HEK293 (cell line): ENCODE measurements around the gene P2RX4.

Source experiments
- CTCF ChIA-PET: fragments of 350-600 bp; formaldehyde crosslinking; extraction: SDS; loops from one replicate; lab custom pipeline; 2021; ENCODE audit warnings: antibody characterized with exemption; lab: Yijun Ruan, JAX
- POLR2A ChIA-PET: fragments of 300-600 bp; formaldehyde crosslinking; extraction: SDS; loops from one replicate; lab custom pipeline; 2020; ENCODE audit warnings: antibody characterized with exemption, inconsistent platforms; lab: Yijun Ruan, JAX
- H3K27ac ChIP-seq: fragments of 200-500 bp; sonication (Bioruptor generic); 2 replicates; pipeline ENCODE4 v1.5.1; 2014; ENCODE audit warnings: low read depth, low read length, control low read depth, inconsistent platforms; ENCODE audit errors: extremely low read depth
- H3K36me3 ChIP-seq, 2 experiments: fragments of 200-500 bp in 1 of 2; sonication (Bioruptor generic) in 1 of 2; 1 replicate in 1 of 2; 2 replicates in 1 of 2; pipeline ENCODE4 v1.5.1; 2014 to 2017; ENCODE audit warnings: inconsistent platforms in 2 of 2, low read length in 2 of 2; ENCODE audit not compliant: control insufficient read depth in 2 of 2, insufficient read depth in 1 of 2
- H3K4me1 ChIP-seq: fragments of 200-500 bp; sonication (Bioruptor generic); 2 replicates; pipeline ENCODE4 v1.5.1; 2014; ENCODE audit warnings: mild to moderate bottlenecking, low read length, inconsistent platforms; ENCODE audit not compliant: control insufficient read depth, insufficient read depth
- H3K4me3 ChIP-seq: 2 replicates; pipeline ENCODE4 v1.5.1; 2011; ENCODE audit warnings: low read depth, mild to moderate bottlenecking, control low read depth, low read length, moderate library complexity
- H3K9me3 ChIP-seq: fragments of 200-500 bp; sonication (Bioruptor generic); 2 replicates; pipeline ENCODE4 v1.5.1; 2014; ENCODE audit warnings: low read depth, low read length, inconsistent platforms; ENCODE audit not compliant: control insufficient read depth, insufficient read depth
- GFI1B ChIP-seq: fragments of 450-650 bp; formaldehyde crosslinking; IDR thresholded peaks from 2 replicates; pipeline ENCODE4 v1.5.1; 2016; ENCODE audit warnings: missing biosample characterization, missing genetic modification characterization
- INSM2 ChIP-seq: fragments of 450-650 bp; formaldehyde crosslinking; IDR thresholded peaks from 2 replicates; pipeline ENCODE4 v1.5.1; 2016; ENCODE audit warnings: missing biosample characterization, missing genetic modification characterization
- KLF7 ChIP-seq: fragments of 450-650 bp; formaldehyde crosslinking; IDR thresholded peaks from 2 replicates; pipeline ENCODE4 v1.5.1; 2016; ENCODE audit warnings: missing biosample characterization, missing genetic modification characterization, borderline replicate concordance
- SCRT2 ChIP-seq: fragments of 450-650 bp; formaldehyde crosslinking; IDR thresholded peaks from 2 replicates; pipeline ENCODE4 v1.5.1; 2016; ENCODE audit warnings: missing biosample characterization, missing genetic modification characterization
- SP3 ChIP-seq: fragments of 450-650 bp; formaldehyde crosslinking; IDR thresholded peaks from 2 replicates; pipeline ENCODE4 v1.5.1; 2016; ENCODE audit warnings: missing biosample characterization, missing genetic modification characterization
- ZNF132 ChIP-seq: fragments of 450-650 bp; formaldehyde crosslinking; IDR thresholded peaks from 2 replicates; pipeline ENCODE4 v1.5.1; 2017; ENCODE audit warnings: missing biosample characterization, missing genetic modification characterization, borderline replicate concordance
- ZNF175 ChIP-seq: fragments of 450-650 bp; formaldehyde crosslinking; IDR thresholded peaks from 2 replicates; pipeline ENCODE4 v1.5.1; 2016; ENCODE audit warnings: missing biosample characterization, missing genetic modification characterization
- ZNF311 ChIP-seq: fragments of 450-650 bp; formaldehyde crosslinking; IDR thresholded peaks from 2 replicates; pipeline ENCODE4 v1.5.1; 2017; ENCODE audit warnings: missing biosample characterization, missing genetic modification characterization, borderline replicate concordance
- ZNF518A ChIP-seq: fragments of 450-650 bp; formaldehyde crosslinking; conservative IDR thresholded peaks from 2 replicates; pipeline ENCODE4 v1.5.1; 2016; ENCODE audit warnings: low read depth, missing biosample characterization, missing genetic modification characterization
- ZNF645 ChIP-seq: fragments of 450-650 bp; formaldehyde crosslinking; IDR thresholded peaks from 2 replicates; pipeline ENCODE4; 2016; ENCODE audit warnings: missing biosample characterization, missing genetic modification characterization
- ZXDB ChIP-seq: fragments of 450-650 bp; formaldehyde crosslinking; IDR thresholded peaks from 2 replicates; pipeline ENCODE4 v1.5.1; 2016; ENCODE audit warnings: missing biosample characterization, missing genetic modification characterization
- TF ChIP-seq, protein P1 (sequence below): fragments of 450-650 bp; formaldehyde crosslinking; IDR thresholded peaks from 2 replicates; pipeline ENCODE4 v1.5.1; 2016; ENCODE audit warnings: missing biosample characterization, missing genetic modification characterization
- TF ChIP-seq, protein P2 (sequence below): fragments of 450-650 bp; formaldehyde crosslinking; IDR thresholded peaks from 2 replicates; pipeline ENCODE4 v1.5.1; 2016; ENCODE audit warnings: missing biosample characterization, missing genetic modification characterization, borderline replicate concordance
- TF ChIP-seq, protein P3 (sequence below): fragments of 450-650 bp; formaldehyde crosslinking; IDR thresholded peaks from 2 replicates; pipeline ENCODE4 v1.5.1; 2016; ENCODE audit warnings: missing biosample characterization, missing genetic modification characterization

Gene P2RX4

GRCh38 chr12:121189619-121190155 lies 20.2 kb upstream of the P2RX4 start (continued):
- TF ChIP-seq INSM2 (tag by site-specific recombination) (no peak), ZNF132 (tag by site-specific recombination) (no peak), ZXDB (no peak), SCRT2 (no peak), KLF7 (tag by site-specific recombination) (no peak), ZNF311 (tag by site-specific recombination) (no peak), ZNF518A (no peak)
- TF ChIP-seq, protein P1, sequence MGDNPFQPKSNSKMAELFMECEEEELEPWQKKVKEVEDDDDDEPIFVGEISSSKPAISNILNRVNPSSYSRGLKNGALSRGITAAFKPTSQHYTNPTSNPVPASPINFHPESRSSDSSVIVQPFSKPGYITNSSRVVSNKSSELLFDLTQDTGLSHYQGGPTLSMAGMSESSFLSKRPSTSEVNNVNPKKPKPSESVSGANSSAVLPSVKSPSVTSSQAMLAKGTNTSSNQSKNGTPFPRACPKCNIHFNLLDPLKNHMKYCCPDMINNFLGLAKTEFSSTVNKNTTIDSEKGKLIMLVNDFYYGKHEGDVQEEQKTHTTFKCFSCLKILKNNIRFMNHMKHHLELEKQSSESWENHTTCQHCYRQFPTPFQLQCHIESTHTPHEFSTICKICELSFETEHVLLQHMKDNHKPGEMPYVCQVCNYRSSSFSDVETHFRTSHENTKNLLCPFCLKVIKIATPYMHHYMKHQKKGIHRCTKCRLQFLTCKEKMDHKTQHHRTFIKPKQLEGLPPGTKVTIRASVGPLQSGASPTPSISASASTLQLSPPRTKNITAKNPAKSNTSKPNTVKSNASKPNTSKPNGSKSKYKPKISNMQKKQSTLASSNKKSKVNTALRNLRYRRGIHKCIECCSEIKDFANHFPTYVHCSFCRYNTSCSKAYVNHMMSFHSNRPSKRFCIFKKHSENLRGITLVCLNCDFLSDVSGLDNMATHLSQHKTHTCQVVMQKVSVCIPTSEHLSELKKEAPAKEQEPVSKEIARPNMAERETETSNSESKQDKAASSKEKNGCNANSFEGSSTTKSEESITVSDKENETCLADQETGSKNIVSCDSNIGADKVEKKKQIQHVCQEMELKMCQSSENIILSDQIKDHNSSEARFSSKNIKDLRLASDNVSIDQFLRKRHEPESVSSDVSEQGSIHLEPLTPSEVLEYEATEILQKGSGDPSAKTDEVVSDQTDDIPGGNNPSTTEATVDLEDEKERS (tag by site-specific recombination): no peak
- TF ChIP-seq, protein P2, sequence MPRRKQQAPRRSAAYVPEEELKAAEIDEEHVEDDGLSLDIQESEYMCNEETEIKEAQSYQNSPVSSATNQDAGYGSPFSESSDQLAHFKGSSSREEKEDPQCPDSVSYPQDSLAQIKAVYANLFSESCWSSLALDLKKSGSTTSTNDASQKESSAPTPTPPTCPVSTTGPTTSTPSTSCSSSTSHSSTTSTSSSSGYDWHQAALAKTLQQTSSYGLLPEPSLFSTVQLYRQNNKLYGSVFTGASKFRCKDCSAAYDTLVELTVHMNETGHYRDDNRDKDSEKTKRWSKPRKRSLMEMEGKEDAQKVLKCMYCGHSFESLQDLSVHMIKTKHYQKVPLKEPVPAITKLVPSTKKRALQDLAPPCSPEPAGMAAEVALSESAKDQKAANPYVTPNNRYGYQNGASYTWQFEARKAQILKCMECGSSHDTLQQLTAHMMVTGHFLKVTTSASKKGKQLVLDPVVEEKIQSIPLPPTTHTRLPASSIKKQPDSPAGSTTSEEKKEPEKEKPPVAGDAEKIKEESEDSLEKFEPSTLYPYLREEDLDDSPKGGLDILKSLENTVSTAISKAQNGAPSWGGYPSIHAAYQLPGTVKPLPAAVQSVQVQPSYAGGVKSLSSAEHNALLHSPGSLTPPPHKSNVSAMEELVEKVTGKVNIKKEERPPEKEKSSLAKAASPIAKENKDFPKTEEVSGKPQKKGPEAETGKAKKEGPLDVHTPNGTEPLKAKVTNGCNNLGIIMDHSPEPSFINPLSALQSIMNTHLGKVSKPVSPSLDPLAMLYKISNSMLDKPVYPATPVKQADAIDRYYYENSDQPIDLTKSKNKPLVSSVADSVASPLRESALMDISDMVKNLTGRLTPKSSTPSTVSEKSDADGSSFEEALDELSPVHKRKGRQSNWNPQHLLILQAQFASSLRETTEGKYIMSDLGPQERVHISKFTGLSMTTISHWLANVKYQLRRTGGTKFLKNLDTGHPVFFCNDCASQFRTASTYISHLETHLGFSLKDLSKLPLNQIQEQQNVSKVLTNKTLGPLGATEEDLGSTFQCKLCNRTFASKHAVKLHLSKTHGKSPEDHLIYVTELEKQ (tag by site-specific recombination): no peak
- TF ChIP-seq, protein P3, sequence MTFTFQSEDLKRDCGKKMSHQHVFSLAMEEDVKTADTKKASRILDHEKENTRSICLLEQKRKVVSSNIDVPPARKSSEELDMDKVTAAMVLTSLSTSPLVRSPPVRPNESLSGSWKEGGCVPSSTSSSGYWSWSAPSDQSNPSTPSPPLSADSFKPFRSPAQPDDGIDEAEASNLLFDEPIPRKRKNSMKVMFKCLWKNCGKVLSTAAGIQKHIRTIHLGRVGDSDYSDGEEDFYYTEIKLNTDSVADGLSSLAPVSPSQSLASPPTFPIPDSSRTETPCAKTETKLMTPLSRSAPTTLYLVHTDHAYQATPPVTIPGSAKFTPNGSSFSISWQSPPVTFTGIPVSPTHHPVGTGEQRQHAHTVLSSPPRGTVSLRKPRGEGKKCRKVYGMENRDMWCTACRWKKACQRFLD (tag by site-specific recombination): no peak

- ChIA-PET CTCF (interaction anchor here (1.2 kb wide), 2 partner anchors 76 to 130 kb away, joined by 3 to 8 read pairs; no protein-coding TSS in a partner anchor), POLR2A (no interaction called here)
- Histone ChIP-seq H3K36me3 (no peaks in the 10 kb centered on the region), H3K9me3 (no peaks in the 10 kb centered on the region), H3K27ac (no peak overlapping the region), H3K4me1 (no peaks in the 10 kb centered on the region), H3K4me3 (no peak overlapping the region)
- TF ChIP-seq GFI1B (tag by site-specific recombination): no peak
- no peak for TF ChIP-seq SP3 (tag by site-specific recombination)
- TF ChIP-seq KLF7 (tag by site-specific recombination): no peak
- TF ChIP-seq ZNF175 (tag by site-specific recombination): no peak
- no peak for TF ChIP-seq ZNF645 (tag by site-specific recombination)
- no peak for TF ChIP-seq ZXDB
These were observed 19.4 kb upstream of the P2RX4 start for GRCh38 chr12:121190523-121191031.
